Astrocyte of the spinal cord (primary cell): ENCODE measurements around the gene GAMT.
A peak's percentile ranks its signal among the peaks of the same experiment; 100 is the strongest.
"Not testable (repeated sequence)": the region's sequence is repeated elsewhere in the genome, so short reads cannot be mapped to it uniquely, and the experiment has no call there.

Experiments
- DNase-seq: peaks from one replicate; pipeline ENCODE4 v3.0.0; 2011; ENCODE audit warnings: low read depth, low spot score
- H3K4me3 ChIP-seq: 2 replicates; pipeline ENCODE4 v1.5.1; 2011; ENCODE audit warnings: low read depth, mild to moderate bottlenecking, low read length, moderate library complexity
- in situ Hi-C: cut with HindIII; loops from 2 replicates; pipeline ENCODE4 v1.10.0; 2017; ENCODE audit warnings: low sequenced_read_pairs
- TF ChIP-seq, protein P1 (sequence below): IDR thresholded peaks from 2 replicates; pipeline ENCODE4 v1.5.1; 2012; ENCODE audit warnings: low read depth, mild to moderate bottlenecking, low read length, inconsistent platforms

The GAMT gene

DNA sequence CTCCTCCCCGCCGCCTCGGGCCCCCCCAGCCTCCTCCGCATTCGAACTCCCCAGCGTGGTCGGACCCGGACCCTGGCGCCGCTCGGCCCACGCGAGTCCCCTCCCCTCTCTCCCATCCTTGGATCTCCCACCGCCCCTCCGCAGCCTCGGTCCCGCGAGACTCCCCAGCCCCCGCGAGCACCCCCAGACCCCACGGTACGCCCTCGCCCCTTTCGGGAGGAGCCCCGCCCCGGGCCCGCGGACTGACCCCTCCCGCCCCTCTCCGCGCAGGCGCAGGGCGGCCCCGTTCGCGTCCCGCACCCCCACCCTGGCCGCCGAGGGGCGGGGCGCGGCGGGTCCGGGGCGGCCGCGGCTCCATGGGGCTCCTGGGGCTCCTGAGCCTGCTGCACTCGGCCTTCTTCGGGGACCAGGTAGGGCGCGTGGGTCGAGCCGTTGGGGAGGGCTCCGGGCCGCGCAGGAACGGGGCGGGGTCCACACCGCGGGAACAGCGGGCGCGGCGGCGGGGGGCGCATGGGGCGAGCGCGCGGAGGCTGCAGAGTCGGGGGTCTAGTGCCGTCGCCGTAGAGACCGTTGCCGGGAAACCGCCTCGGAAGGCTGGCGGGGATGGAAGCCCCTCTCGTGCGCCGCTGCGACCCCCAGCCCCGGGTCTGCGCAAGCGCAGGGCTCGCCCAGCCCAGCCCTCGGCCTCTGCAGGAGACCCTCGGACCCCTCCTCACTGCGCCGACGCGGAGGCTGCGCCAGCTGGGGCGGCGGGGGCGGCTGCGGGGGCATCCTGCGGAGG is 44.8 kb upstream of the GAMT start:
- in situ Hi-C loops = no loop called here
- peak overlapping the region; percentile 29 for H3K4me3 ChIP-seq
- DNase-seq = no peak
- TF ChIP-seq, protein P1, sequence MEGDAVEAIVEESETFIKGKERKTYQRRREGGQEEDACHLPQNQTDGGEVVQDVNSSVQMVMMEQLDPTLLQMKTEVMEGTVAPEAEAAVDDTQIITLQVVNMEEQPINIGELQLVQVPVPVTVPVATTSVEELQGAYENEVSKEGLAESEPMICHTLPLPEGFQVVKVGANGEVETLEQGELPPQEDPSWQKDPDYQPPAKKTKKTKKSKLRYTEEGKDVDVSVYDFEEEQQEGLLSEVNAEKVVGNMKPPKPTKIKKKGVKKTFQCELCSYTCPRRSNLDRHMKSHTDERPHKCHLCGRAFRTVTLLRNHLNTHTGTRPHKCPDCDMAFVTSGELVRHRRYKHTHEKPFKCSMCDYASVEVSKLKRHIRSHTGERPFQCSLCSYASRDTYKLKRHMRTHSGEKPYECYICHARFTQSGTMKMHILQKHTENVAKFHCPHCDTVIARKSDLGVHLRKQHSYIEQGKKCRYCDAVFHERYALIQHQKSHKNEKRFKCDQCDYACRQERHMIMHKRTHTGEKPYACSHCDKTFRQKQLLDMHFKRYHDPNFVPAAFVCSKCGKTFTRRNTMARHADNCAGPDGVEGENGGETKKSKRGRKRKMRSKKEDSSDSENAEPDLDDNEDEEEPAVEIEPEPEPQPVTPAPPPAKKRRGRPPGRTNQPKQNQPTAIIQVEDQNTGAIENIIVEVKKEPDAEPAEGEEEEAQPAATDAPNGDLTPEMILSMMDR = no peak

GRCh38 chr19:1445185-1445931 is 44.0 kb upstream of the GAMT start:
- TF ChIP-seq, protein P1 = peak; percentile 70
- in situ Hi-C loops = no loop called here
- peak; percentile 45 for DNase-seq
- peak overlapping the region; percentile 29 for H3K4me3 ChIP-seq

DNA sequence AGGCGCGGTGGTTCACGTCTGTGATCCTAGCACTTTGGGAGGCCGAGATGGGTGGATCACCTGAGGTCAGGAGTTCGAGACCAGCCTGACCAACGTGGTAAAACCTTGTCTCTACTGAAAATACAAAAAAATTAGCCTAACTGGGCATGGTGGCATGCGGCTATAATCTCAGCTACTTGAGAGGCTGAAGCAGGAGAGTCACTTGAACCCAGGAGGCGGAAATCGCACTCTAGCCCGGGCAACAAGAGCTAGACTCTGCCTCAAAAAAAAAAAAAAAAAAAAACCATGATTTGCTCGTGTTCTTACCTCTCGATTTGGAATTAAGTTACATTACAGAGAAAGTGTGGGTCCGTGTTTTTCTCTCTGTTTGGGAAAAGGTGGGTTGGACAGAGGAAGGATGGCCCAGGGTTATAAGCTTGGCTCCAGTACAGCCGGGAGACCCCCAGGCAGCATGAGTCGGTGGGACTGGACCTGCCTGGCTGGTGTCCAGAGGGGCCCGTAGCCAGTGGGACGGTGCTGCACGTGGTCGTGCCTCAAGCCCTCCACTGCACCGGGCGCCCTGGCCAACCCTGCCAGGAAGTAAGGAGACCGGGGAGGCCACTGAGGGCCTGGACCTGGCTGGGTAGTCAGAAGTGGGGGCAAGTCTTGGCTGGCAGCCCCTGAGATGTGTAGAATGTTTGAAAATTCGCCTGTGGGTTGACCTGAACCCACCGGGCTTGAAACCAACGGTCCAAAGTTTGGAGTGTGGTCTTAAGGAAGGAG is 40.5 kb upstream of the GAMT start:
- H3K4me3 ChIP-seq = no peak overlapping the region
- no peak for DNase-seq
- TF ChIP-seq, protein P1 = no peak
- in situ Hi-C loops = no loop called here

DNA sequence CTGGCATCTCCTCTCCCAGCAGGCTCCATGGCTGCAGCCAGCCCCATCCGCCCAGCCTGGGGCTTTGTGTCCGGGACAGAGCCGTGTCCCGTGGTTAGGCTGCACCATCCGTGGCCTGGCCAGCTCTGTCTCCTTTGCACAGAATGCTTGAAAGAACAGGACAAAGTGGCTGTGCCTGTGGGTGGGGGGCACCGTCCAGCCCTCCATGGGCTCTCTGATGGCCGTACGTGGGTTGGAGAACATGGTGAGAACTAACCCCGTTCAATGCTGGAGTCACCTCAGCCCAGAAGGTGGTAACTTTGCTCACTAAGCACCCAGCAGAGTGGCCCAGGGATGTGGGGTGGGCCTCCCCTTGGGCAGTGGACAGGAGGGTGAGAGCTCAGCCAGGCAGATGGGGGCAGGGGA is 39.7 kb upstream of the GAMT start:
- in situ Hi-C loops = no loop called here
- TF ChIP-seq, protein P1 = no peak
- DNase-seq = no peak
- H3K4me3 ChIP-seq = no peak overlapping the region

DNA sequence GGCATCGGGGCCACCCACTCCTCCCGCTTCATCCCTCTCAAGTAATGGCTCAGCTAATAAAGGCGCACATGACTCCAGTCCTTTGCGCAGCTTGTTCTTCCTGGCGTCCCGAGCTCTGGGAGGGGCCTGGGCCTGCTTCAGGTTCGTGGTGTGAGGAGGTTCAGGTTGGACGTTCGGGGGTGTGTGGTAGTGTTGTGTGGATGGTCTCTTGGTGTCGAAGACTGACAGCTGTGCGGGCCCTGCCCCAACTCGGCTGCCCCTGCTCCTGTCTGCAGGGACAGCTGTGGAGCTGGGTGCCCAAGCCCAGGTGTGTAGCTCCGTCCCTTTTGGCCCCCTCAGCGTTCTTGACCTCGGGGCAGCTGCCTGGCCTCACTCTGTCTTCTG is 39.1 kb upstream of the GAMT start:
- in situ Hi-C loops = no loop called here
- DNase-seq = no peak
- TF ChIP-seq, protein P1 = no peak

DNA sequence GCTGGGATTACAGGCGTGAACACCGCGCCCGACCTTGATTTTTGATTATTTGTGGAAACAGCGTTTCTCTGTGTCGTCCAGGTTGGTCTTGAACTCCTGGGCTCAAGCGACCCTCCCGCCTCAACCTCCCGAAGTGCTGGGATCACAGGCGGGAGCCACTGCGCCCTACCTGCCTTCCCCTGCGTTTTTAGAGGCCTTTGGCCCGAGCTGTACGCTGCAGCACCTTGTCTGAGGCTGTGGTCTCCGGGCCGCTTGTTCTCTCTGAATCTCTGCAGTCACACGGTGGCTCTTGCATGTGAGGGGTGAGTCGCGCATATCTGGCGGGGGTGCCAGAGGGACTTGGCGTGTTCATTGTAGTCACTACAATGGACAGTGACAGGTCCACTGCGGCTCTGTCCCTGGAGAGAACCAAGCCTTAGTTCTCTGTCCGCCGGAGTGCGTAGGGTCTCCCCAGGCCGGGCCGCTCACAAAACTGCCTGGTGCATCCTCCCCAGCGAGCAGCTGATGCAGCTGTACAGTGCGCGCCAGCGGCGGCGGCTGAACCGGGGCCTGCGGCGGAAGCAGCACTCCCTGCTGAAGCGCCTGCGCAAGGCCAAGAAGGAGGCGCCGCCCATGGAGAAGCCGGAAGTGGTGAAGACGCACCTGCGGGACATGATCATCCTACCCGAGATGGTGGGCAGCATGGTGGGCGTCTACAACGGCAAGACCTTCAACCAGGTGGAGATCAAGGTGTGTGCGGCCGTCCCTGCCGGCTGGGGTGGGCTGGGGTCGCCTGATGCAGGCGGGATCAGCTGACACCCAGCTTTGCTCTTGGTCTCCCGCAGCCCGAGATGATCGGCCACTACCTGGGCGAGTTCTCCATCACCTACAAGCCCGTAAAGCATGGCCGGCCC is 38.4 kb upstream of the GAMT start:
- in situ Hi-C loops, DNase-seq: not testable (repeated sequence)
- H3K4me3 ChIP-seq = peak overlapping the region; percentile 77

More for the DNA sequence above, 39.1 kb upstream of the GAMT start:
- no peak overlapping the region for H3K4me3 ChIP-seq
